Measurements from ENCODE around the gene SELENOI.

The SELENOI gene

GRCh38 chr2:26442301-26442700 lies 96.4 kb downstream of the SELENOI start:
- ChIA-PET POLR2A (no interaction called here), CTCF (no interaction called here)
- no peak overlapping the region for H3K4me3 ChIP-seq (ENCODE audit: low read depth, low read length)
- DNase-seq (ENCODE audit: low read depth, low spot score): no peak
- TF ChIP-seq, protein P1, sequence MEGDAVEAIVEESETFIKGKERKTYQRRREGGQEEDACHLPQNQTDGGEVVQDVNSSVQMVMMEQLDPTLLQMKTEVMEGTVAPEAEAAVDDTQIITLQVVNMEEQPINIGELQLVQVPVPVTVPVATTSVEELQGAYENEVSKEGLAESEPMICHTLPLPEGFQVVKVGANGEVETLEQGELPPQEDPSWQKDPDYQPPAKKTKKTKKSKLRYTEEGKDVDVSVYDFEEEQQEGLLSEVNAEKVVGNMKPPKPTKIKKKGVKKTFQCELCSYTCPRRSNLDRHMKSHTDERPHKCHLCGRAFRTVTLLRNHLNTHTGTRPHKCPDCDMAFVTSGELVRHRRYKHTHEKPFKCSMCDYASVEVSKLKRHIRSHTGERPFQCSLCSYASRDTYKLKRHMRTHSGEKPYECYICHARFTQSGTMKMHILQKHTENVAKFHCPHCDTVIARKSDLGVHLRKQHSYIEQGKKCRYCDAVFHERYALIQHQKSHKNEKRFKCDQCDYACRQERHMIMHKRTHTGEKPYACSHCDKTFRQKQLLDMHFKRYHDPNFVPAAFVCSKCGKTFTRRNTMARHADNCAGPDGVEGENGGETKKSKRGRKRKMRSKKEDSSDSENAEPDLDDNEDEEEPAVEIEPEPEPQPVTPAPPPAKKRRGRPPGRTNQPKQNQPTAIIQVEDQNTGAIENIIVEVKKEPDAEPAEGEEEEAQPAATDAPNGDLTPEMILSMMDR (IDR thresholded peaks at IDR 0.05; ENCODE audit: insufficient read depth, low read length, missing control alignments): no peak

DNA sequence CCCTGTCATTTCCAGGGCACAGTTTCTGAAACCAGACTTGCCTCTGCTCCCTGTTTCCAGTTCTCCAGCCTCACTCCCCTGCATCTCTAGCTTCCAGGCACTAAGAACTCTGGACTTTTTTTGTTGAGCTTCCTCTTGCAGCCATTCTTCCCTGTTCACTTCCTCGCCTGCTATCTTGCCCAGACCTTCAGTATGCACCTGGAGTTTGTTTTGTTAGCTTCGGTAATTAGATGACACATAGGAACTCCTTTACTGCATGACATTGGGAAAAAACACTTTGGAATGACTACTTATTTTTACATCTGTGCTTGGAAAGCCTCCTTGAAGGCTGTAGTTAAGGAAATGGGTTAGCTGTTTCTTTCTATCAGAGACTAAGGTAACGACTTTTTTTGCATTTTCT lies 96.8 kb downstream of the SELENOI start:
- no peak for DNase-seq (ENCODE audit: low read depth, low spot score)
- TF ChIP-seq, protein P1 (IDR thresholded peaks at IDR 0.05; ENCODE audit: insufficient read depth, low read length, missing control alignments): no peak
- CTCF ChIA-PET: no interaction called here
- no peak overlapping the region for H3K4me3 ChIP-seq (ENCODE audit: low read depth, low read length)
- POLR2A ChIA-PET: no interaction called here

- DNase-seq (ENCODE audit: low read depth, low spot score): no peak
- POLR2A ChIA-PET: no interaction called here
- CTCF ChIA-PET: no interaction called here
- TF ChIP-seq, protein P1 (IDR thresholded peaks at IDR 0.05; ENCODE audit: insufficient read depth, low read length, missing control alignments): no peak
- no peak overlapping the region for H3K4me3 ChIP-seq (ENCODE audit: low read depth, low read length)
Measured at GRCh38 chr2:26444236-26444635, 98.3 kb downstream of the SELENOI start.

Measured in AG04449 (cell line).